ENCODE measurements around the gene YRDC.
"Not testable (repeated sequence)": the region's sequence is repeated elsewhere in the genome, so short reads cannot be mapped to it uniquely, and the experiment has no call there.

YRDC gene

GRCh38 chr1:37771440-37771839, 36.6 kb downstream of the YRDC start:
- not testable (repeated sequence) for DNase-seq (ENCODE audit: low read depth)

GRCh38 chr1:37767488-37767887, 40.5 kb downstream of the YRDC start:
- no peak for DNase-seq (ENCODE audit: low read depth)

DNA sequence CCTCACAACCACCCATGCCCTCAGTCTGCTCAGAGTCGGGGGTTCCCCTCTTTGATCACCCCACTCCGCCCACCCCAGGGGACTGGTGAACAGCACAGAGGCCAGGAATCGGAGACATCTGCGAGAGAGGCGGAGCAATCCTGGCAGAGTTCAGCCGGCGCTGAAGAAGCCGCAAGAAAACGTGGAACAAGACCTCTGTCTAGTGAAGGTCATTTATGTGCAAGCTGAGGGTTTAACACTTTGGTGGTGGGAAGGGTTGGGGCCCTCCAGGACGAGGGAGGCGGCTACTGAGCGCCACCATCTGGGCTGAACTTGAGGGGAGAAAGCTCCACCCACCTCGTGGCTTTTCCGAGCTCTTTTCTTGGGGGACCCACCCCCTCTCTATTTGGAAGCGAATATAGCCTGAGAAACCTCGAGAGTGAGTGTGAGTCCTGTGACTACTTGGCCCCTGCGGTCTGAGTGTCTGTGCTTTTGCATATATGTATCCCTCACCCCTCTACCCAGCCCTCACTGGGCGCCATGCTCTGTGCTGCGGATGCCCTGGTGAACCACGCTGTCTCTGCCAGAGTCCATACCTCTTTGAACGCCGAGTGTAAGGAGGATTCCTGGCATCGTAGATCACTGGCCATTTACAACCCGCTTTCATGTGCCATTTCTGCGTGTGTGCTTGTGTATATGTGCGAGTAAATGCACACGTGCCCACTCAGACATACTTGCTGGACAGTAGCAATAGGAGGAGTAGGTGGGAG, 41.9 kb downstream of the YRDC start:
- peak; percentile 5 for DNase-seq (ENCODE audit: low read depth)

GRCh38 chr1:37764888-37765441, 43.0 kb downstream of the YRDC start, which contains the start of gene EPHA10:
Gene EPHA10 (minus strand): TSS chr1:37765120. CDS start chr1:37765066, 54 bp downstream.
- no peak for DNase-seq (ENCODE audit: low read depth)

DNA sequence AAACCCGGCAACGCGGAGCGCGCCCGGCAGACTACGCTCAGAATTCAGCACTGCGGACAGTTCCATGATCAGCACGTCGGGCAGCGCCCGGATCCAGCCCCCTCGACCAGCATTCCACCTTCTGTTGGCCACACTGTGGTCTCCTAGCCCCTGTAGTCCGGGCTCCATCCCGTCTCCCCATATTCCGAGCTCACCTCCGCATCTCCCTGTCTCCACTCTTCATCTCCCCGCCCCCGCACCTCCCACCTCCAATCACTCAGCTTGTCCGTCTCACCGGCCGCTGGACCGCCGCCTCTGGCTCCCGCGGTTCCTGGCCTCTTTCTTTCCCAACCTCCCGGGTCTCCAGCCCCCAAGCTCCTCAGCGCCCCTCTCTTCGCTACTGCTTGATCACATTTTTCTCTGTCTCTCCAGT, 43.6 kb downstream of the YRDC start:
- peak; percentile 39 for DNase-seq (ENCODE audit: low read depth)

DNA sequence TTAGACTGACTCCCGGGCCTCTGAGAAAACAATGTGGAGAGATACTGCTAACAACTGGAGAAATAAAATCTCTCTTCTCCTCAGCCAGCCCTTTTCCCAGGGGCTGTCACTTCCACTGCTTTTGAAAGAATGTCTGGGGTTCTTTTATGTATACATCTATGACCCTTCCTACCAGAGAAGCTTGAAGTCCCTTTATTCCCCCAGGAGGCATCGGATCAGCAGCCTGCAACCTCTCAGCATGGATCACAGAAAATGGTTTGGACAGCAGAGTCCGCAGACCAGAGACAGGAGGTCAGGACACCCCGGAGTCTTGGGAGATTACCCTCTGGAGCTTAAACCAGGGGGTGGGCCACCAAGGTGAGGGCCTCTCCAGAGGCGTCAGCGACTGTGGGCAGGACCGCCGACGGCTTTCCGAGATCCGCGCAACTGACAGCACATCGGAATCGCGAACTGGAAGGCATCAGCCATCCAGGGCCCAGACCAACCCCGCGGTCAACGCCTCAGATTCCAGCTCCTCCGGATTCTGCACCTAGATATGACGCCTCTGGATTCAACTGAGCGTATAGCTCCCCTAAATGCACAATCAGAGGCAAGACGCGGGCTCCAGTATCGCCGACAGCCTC, 44.1 kb downstream of the YRDC start:
- no peak for DNase-seq (ENCODE audit: low read depth)

DNA sequence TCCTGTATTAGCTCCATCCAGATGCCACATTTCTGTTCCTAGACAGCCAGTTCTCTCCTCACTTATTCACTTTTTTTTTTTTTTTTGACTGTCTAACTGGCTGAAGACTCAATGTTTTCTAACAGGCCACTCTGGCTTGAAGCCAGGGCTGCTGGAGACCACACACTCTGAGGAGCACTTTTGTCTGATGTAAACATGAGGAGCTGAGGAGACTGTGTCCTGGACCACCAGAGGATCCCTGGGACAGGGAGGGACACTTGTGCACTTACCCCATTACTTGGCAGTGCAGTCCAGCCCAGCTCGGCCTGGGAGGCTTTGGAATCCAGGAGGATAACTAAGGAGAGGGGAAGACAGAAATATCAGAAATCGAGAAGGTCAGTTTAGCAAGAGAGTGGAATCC, 45.5 kb downstream of the YRDC start:
- DNase-seq (ENCODE audit: low read depth), result no peak

- no peak for DNase-seq (ENCODE audit: low read depth)
Observed at GRCh38 chr1:37761416-37762095, 46.5 kb downstream of the YRDC start.

DNA sequence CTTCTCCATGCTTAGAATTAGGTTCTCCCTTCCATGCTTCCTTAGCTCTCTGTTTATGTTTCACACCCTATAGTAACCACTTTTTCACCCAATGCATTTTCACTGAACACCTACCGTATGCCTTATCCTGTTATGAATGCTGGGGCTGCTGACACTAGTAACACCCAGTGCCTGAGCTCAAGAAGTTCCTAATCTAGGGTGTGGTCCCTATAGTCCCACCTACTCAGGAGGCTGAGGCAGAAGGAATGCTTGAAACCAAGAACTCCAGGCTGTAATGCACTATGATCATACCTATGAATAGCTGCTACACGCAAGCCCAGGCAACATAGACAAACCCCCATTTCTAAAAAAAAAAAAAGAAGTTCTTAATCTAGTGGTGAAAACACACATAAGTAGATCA, 48.6 kb downstream of the YRDC start:
- DNase-seq (ENCODE audit: low read depth), result no peak

DNA sequence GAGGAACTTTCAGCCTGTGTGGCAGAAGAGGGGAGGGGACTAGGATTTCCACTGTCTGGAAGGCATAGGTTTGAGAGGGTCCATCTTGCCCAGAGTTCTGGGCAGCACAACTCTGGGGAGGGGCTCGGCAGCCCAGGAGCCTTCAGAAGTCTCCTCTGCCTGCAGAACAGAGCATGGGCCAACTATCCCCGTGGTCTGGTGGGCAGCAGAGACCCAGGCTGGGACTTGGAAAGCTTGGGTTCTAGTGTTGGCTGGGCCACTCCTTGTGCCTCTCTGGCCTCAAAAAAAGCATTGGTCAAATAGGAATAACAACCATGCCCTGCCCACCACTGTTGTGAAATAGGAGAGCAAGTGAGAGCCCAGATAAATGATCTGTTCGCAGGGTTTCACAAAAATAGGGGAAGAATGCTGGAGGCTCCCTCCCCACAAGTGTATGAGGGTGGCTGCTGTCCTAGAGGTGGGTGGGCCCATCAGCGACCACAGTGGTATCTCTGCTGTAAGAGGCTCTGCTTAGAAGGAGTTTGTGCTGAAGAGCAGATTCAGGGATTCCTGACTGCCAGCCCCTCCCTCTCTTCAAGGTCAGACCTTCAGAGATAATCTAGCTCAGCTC, 52.0 kb downstream of the YRDC start:
- DNase-seq (ENCODE audit: low read depth), result no peak

DNA sequence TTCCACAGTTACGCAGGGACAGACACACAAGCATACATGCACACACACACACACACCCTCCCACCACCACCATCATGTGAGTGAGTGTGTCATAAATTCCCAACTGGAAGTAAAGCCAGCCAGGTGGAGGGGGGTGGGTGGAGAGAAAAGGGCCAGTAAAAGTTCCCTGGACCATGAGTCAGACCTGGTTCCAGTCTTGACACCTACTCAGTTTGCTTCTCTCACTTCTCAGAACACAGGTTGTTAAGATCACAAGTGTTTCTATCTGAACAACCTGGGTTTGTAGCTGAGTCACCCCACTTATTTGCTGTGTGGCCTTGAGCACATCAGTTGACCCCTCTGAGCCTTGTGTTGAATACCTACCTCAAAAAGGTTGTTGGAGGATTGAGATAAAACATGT, 52.7 kb downstream of the YRDC start:
- DNase-seq (ENCODE audit: low read depth), result no peak

GRCh38 chr1:37753473-37754321, 54.3 kb downstream of the YRDC start:
- DNase-seq (ENCODE audit: low read depth), result no peak
